Panc1 (cell line): ENCODE data around the gene UCP3. TPM values are rescaled to one million over a fixed set of nuclear protein-coding genes. Genes with fewer than 3 reads are reported as not detected.
A peak's percentile ranks its signal among the peaks of the same experiment; 100 is the strongest.

Experiments used
- ATAC-seq: fragments of 200-7000 bp; cut with Tn5 transposase; 2 replicates; pipeline ENCODE4 v1.9.1; 2020; ENCODE audit warnings: mild to moderate bottlenecking, moderate library complexity
- Bru-seq: library from RNA; stranded (reverse); fragments of 400-500 nt; gene quantifications from one replicate; lab custom pipeline; 2021; lab: Mats Ljungman, UMichigan
- BruChase-seq, 2 experiments: library from RNA; stranded (reverse); fragments of 400-500 nt; gene quantifications; one replicate each; lab custom pipeline; 2021; lab: Mats Ljungman, UMichigan
- BruUV-seq: library from RNA; stranded (reverse); fragments of 400-500 nt; replicated peaks from 2 replicates; lab custom pipeline; 2021; lab: Mats Ljungman, UMichigan
- CTCF ChIA-PET: fragments of 300-600 bp; sonication (Branson Sonifier 250); formaldehyde crosslinking; loops from one replicate; lab custom pipeline; 2022; ENCODE audit warnings: antibody characterized with exemption; lab: Charles Lee
- POLR2A ChIA-PET: fragments of 300-600 bp; sonication (Branson Sonifier 250); formaldehyde crosslinking; loops from one replicate; lab custom pipeline; 2022; ENCODE audit warnings: antibody characterized with exemption; lab: Charles Lee
- DNase-seq: peaks from one replicate; pipeline ENCODE4 v3.0.0-alpha.2; 2010; ENCODE audit warnings: low read depth, low spot score
- H3K27ac ChIP-seq: 2 replicates; pipeline ENCODE4 v1.5.1; 2011; ENCODE audit warnings: mild to moderate bottlenecking, low read length, inconsistent platforms
- H3K27me3 ChIP-seq: fragments of 200-500 bp; sonication (Bioruptor generic); 2 replicates; pipeline ENCODE4 v1.6.0; 2014; ENCODE audit warnings: low read length, inconsistent platforms; ENCODE audit not compliant: control insufficient read depth, insufficient read depth
- H3K36me3 ChIP-seq: fragments of 200-500 bp; sonication (Bioruptor generic); 2 replicates; pipeline ENCODE4 v1.5.1; 2014; ENCODE audit warnings: inconsistent platforms, mild to moderate bottlenecking, low read length, moderate library complexity; ENCODE audit not compliant: control insufficient read depth, insufficient read depth
- H3K4me1 ChIP-seq: 2 replicates; pipeline ENCODE4 v1.5.1; 2011; ENCODE audit warnings: inconsistent platforms, mild to moderate bottlenecking, low read length, moderate library complexity; ENCODE audit not compliant: control insufficient read depth, insufficient read depth
- H3K4me3 ChIP-seq, 2 experiments: 2 replicates each; pipeline ENCODE4 v1.5.1; 2011 to 2012; ENCODE audit warnings: low read depth in 2 of 2, low read length in 2 of 2, mild to moderate bottlenecking in 2 of 2, inconsistent platforms in 1 of 2, moderate library complexity in 1 of 2
- H3K9me3 ChIP-seq: fragments of 200-500 bp; sonication (Bioruptor generic); 2 replicates; pipeline ENCODE4 v1.5.1; 2014; ENCODE audit warnings: low read depth, mild to moderate bottlenecking, inconsistent platforms, low read length, moderate library complexity; ENCODE audit not compliant: control insufficient read depth, insufficient read depth
- POLR2AphosphoS5 ChIP-seq: IDR thresholded peaks from 2 replicates; pipeline ENCODE4 v1.6.1; 2012; ENCODE audit warnings: mild to moderate bottlenecking, low read depth, low read length, moderate library complexity
- SIN3A ChIP-seq: IDR thresholded peaks from 2 replicates; pipeline ENCODE4 v1.6.1; 2012; ENCODE audit warnings: low read depth, mild to moderate bottlenecking, low read length, moderate library complexity, borderline replicate concordance; ENCODE audit not compliant: insufficient read depth
- TCF7L2 ChIP-seq: IDR thresholded peaks from 2 replicates; pipeline ENCODE4 v1.6.1; 2011; ENCODE audit warnings: mild to moderate bottlenecking, low read depth, low read length, inconsistent platforms
- in situ Hi-C: cut with HindIII; loops from 2 replicates; pipeline ENCODE4 v1.10.0; 2016; ENCODE audit warnings: low sequenced_read_pairs, low pct_unique_long_range_greater_than_20kb
- intact Hi-C: fragments of 100-400 bp; cut with micrococcal nuclease; formaldehyde crosslinking; loops from one replicate; pipeline ENCODE4 v1.10.0; 2022; ENCODE audit not compliant: unreplicated experiment
- long read RNA-seq: library from polyadenylated mRNA; unstranded; transcript quantifications from one replicate; pipeline ENCODE4 v2.0.0, GENCODE V29; 2021; ENCODE audit not compliant: unreplicated experiment
- polyA plus RNA-seq: library from polyadenylated mRNA; unstranded; fragments of >200 nt; gene quantifications from one replicate; pipeline ENCODE4 v1.2.1, GENCODE V29; 2012; ENCODE audit warnings: missing spikeins; ENCODE audit not compliant: insufficient read length
- total RNA-seq: library from RNA; stranded (reverse); gene quantifications from one replicate; pipeline ENCODE4 v1.2.1, GENCODE V29; 2021; ENCODE audit not compliant: unreplicated experiment
- TF ChIP-seq, protein P1 (sequence below): fragments of 450-650 bp; IDR thresholded peaks from 2 replicates; pipeline ENCODE4 v1.5.1; 2017; ENCODE audit warnings: mild to moderate bottlenecking
- TF ChIP-seq, protein P2 (sequence below), 2 experiments: IDR thresholded peaks; 2 replicates each; pipeline ENCODE4 v1.6.1; 2011 to 2012; ENCODE audit warnings: low read depth in 2 of 2, control low read depth in 1 of 2, low read length in 1 of 2, mild to moderate bottlenecking in 1 of 2, moderate library complexity in 1 of 2; ENCODE audit not compliant: insufficient read depth in 1 of 2

UCP3 gene, protein sequence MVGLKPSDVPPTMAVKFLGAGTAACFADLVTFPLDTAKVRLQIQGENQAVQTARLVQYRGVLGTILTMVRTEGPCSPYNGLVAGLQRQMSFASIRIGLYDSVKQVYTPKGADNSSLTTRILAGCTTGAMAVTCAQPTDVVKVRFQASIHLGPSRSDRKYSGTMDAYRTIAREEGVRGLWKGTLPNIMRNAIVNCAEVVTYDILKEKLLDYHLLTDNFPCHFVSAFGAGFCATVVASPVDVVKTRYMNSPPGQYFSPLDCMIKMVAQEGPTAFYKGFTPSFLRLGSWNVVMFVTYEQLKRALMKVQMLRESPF
- total RNA-seq (0.46 TPM), Bru-seq, nascent RNA (percentile 42 among the genes with signal in this experiment), BruChase-seq, experiment 1, labeled RNA remaining after a 2-hour chase (percentile 46 among the genes with signal in this experiment), BruChase-seq, experiment 2, labeled RNA remaining after a 6-hour chase (percentile 45 among the genes with signal in this experiment)
- polyA plus RNA-seq, result 0.50 TPM
- long read RNA-seq, result 0 reads

DNA sequence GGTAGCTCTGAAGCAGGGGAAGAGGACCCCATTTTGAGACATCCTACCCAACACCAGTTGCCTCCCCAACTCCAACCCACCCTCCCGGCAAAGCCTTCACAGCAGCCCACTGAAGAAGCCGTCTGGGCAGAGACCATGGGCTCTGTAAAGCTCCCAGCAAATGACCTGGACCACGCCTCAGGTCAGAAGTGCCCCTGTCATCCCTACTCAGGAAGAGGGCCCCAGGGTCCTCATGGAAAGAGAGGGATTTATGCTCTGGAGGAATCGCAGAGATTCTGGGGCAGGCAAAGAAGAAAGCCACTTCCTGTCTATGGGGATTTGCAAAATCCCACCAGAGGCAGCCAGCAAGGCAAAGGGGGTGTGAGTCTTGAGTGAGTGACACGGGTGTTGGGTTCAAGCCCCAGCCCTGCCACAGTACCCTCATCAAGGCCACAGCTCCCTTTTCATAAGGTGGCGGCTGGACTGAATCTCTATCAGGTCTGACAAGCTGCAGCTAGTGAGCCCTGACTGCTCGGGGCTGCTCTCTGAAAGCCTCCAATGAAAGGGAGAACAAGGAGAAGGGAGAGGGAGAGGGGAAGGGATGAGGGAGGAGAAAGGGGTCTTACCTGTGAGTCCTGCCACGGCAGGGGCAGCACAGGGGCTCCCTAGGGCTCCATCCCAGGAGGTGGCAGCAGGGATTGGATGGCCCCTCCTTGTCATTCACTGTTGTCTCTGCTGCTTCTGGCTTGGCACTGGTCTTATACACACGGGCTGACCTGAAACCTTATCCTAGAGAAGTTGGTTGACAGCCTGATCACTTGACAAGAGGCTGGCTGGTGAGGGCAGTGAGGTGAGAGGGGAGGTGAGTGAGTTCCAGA lies at the start of gene UCP3:
Gene UCP3, minus strand, starts transcription at position 713 of the 857 bp plus-strand sequence. CDS start 2,043 bp downstream, outside the sequence.
- intact Hi-C loops (no loop called here), in situ Hi-C loops (no loop called here)
- DNase-seq (no peak), ATAC-seq (no peak)
- Histone ChIP-seq H3K9me3 (no peaks in the 10 kb centered on the region), H3K4me3 (no peak within 1 kb of the TSS), H3K36me3 (no peaks in the 10 kb centered on the region), H3K27ac (no peak within 1 kb of the TSS), H3K27me3 (no peaks in the 10 kb centered on the region), H3K4me1 (no peaks in the 10 kb centered on the region)
- ChIA-PET CTCF (no interaction called here), POLR2A (no interaction called here)
- TF ChIP-seq, protein P1, sequence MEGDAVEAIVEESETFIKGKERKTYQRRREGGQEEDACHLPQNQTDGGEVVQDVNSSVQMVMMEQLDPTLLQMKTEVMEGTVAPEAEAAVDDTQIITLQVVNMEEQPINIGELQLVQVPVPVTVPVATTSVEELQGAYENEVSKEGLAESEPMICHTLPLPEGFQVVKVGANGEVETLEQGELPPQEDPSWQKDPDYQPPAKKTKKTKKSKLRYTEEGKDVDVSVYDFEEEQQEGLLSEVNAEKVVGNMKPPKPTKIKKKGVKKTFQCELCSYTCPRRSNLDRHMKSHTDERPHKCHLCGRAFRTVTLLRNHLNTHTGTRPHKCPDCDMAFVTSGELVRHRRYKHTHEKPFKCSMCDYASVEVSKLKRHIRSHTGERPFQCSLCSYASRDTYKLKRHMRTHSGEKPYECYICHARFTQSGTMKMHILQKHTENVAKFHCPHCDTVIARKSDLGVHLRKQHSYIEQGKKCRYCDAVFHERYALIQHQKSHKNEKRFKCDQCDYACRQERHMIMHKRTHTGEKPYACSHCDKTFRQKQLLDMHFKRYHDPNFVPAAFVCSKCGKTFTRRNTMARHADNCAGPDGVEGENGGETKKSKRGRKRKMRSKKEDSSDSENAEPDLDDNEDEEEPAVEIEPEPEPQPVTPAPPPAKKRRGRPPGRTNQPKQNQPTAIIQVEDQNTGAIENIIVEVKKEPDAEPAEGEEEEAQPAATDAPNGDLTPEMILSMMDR, result no peak
- TF ChIP-seq SIN3A (no peak), TCF7L2 (no peak), POLR2AphosphoS5 (no peak)
- TF ChIP-seq, protein P2, sequence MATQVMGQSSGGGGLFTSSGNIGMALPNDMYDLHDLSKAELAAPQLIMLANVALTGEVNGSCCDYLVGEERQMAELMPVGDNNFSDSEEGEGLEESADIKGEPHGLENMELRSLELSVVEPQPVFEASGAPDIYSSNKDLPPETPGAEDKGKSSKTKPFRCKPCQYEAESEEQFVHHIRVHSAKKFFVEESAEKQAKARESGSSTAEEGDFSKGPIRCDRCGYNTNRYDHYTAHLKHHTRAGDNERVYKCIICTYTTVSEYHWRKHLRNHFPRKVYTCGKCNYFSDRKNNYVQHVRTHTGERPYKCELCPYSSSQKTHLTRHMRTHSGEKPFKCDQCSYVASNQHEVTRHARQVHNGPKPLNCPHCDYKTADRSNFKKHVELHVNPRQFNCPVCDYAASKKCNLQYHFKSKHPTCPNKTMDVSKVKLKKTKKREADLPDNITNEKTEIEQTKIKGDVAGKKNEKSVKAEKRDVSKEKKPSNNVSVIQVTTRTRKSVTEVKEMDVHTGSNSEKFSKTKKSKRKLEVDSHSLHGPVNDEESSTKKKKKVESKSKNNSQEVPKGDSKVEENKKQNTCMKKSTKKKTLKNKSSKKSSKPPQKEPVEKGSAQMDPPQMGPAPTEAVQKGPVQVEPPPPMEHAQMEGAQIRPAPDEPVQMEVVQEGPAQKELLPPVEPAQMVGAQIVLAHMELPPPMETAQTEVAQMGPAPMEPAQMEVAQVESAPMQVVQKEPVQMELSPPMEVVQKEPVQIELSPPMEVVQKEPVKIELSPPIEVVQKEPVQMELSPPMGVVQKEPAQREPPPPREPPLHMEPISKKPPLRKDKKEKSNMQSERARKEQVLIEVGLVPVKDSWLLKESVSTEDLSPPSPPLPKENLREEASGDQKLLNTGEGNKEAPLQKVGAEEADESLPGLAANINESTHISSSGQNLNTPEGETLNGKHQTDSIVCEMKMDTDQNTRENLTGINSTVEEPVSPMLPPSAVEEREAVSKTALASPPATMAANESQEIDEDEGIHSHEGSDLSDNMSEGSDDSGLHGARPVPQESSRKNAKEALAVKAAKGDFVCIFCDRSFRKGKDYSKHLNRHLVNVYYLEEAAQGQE (IDR thresholded peaks at IDR 0.05; ENCODE audit: insufficient read depth in 1 of 2, low read depth in 2 of 2, low read length in 1 of 2), result no peak
- BruUV-seq, result no TSS peak

DNA sequence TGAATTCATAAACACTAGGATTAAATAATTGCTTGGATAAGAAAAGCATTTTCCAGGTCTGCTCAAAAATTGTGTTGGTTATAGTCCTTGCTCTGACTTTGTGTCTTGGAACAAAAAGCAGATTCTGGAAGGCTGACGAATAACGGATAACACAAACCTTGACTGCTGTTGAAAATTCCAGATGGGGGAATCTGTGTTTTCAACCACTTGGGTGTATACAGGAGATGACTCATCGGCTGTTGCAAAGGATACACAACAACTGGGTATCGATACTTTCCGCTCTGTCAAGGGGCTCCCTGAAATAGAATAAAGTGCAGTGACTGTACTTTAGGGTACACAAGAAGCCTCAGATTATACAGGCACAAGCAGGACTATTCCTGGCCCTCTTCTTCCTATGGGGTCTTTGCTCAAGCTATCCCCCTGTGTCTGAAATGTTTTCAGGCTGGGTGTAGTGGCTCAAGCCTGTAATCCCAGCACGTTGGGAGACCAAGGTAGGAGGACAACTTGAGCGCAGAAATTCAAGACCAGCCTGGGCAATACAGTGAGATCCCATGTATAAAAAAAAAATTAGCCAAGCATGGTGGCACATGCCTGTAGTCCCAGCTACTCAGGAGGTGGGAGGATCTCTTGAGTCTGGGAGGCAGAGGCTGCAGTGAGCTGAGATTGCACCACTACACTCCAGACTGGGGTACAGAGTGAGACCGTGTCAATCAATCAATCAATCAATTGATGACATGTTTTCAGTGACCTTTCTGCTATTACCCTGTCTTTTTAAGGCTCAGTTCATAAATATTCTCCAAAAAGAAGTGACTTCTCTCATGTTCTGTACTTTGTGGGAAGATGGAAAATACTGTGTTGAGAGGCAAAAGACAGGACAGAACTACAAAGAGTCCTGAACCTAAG lies 48.6 kb upstream of the UCP3 start:
- POLR2A ChIA-PET, result no interaction called here
- BruUV-seq, result no TSS peak

More for the DNA sequence above, 48.6 kb upstream of the UCP3 start:
- intact Hi-C loops, result no loop called here
- CTCF ChIA-PET, result no interaction called here
- TF ChIP-seq POLR2AphosphoS5 (no peak), TCF7L2 (no peak), SIN3A (no peak)
- TF ChIP-seq, protein P2 (IDR thresholded peaks at IDR 0.05; ENCODE audit: insufficient read depth in 1 of 2, low read depth in 2 of 2, low read length in 1 of 2), result no peak
- TF ChIP-seq, protein P1, result no peak
- Histone ChIP-seq H3K27me3 (no peaks in the 10 kb centered on the region), H3K27ac (no peak overlapping the region), H3K36me3 (no peaks in the 10 kb centered on the region), H3K4me3 (no peak overlapping the region), H3K4me1 (0 out of 2 replicates have a peak, but pooled peaks cover 4% of the 10 kb centered on the region), H3K9me3 (no peaks in the 10 kb centered on the region)
- ATAC-seq, result no peak
- DNase-seq, result no peak
- in situ Hi-C loops, result no loop called here
